HG02623 (cell line): Measurements from ENCODE around the gene KCNJ3.

ENCODE experiments used
- ATAC-seq: cut with Tn5 transposase; IDR thresholded peaks from one replicate; pipeline ENCODE4 v1.9.1; 2021; ENCODE audit warnings: moderate library complexity; ENCODE audit not compliant: unreplicated experiment

Gene KCNJ3

GRCh38 chr2:154706660-154707059, 8.2 kb downstream of the KCNJ3 start:
- no peak for ATAC-seq

DNA sequence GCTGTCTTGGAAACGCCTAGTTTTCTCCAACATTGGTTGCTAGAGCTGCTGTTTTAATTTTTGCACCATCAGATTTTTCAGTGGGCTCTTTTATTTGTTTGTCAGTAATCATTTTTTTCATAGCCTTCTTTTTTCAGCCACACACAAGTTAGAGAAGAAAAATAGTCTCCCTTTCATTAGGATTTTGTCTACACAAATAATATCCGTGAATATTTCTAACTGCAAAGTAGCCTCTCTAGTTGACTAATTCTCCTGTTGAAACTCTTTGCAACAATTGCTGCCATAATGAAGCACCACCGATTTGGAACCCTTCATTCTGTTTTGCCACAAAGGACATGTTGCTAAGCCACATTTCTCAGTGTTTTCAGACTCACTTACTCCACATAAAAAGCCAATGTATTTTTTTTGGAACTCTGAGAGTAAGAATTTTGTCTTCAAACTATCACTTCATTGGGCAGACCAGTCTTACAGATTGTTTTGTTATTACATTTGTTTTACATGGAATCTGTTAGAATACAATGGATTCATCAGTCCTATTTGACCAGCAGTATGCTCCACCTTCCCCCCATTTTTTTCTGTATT, 9.6 kb downstream of the KCNJ3 start:
- ATAC-seq: no peak

DNA sequence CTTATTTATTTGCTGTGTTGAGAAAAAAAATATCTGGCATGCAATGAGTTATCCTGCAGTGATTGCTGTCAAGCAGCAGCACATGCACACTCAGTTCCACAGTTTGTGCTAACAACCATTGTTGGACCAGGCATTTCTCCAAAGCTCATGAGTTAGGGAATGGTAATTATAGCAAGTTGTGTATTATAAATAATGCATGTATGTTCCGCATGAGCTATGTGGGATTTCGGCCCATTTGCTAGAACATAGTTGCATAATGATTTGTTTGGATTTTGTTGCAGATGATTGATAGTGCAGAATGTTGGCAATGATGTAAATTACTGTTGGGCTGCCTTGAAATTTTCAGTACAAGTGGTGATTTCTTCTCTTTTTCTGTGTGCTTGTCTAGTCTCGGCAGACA, 10.7 kb downstream of the KCNJ3 start:
- no peak for ATAC-seq

- no peak for ATAC-seq
Observed at GRCh38 chr2:154710078-154710477, 11.6 kb downstream of the KCNJ3 start.

GRCh38 chr2:154710685-154711084, 12.2 kb downstream of the KCNJ3 start:
- ATAC-seq: no peak

DNA sequence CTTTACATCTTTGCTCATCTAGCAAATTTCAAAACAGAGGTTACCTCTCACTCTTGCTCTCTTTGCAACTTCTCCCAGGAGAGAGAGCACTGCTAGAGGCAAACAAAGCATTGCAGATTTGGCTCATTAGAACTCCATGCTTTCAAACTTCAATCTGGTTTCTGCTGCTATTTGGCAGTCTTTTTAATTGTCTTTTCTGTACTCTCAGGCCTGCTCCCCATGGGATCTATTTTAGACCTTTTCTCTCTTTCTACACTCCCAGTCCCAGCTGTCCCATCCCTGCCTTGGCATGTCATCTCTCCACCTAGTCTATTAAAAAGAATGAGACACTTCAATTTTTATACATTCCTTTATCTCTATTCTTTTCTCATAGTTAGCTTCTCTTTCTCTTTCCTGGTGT, 15.2 kb downstream of the KCNJ3 start:
- no peak for ATAC-seq

GRCh38 chr2:154720651-154721050, 22.2 kb downstream of the KCNJ3 start:
- no peak for ATAC-seq

- no peak for ATAC-seq
Observed at GRCh38 chr2:154724194-154724797, 25.8 kb downstream of the KCNJ3 start.

DNA sequence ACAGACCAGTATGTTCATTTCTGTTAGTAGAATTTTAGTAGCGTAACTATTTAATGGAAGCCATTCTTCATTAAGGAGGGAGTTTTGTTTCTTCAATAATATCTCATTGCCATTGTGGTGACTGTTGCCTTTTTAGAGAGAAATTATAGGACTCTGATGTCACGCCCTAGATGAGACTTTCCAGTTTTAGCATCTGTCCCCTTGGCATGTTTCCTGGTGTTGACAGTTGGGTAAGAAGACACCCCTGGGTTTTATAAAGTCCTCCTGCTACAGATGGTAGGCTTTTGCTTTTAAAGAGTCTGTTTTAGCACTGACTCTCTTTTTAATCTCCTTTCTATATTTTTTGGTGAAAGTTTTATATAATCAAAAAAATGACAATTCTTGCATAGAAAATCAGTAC, 41.9 kb downstream of the KCNJ3 start:
- no peak for ATAC-seq

DNA sequence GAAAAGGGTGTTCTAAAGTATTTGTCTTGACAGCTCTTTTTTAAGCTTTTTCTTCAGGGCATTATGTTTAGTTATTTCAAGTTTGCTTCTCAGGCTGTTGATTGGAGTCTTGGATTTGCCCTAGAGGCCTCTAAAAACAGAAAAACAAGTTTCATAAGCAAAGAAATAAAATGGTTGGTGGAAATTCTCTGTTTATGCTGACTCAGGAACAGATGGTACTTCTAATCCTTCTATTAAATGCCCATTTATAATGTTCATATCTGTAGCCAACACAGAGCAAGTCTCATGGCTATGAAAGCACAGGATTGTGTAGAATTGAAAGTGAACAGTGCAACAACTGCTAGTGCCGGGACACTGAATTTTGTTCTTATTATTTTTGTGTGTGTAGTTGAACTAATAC, 60.4 kb downstream of the KCNJ3 start:
- no peak for ATAC-seq

DNA sequence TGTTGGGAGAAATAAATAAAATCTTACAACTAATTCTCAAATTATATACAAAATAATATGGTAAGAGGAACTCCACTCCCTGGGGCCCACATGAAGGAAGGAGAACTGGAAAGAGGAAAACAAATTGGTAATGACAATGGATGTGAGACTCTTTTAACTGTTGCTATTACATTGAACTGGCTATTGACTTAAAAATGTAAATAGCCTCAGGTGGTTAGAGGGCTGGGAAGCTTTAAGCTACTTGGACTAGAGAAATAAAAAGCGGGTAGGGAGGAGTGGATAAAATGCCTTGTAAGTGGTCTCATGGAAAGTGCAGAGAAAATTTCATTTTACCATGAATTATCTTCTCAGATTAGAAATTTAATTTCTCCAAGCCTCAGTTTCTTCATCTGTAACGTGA, 64.1 kb downstream of the KCNJ3 start:
- ATAC-seq: no peak

GRCh38 chr2:154771664-154772284, 73.3 kb downstream of the KCNJ3 start:
- ATAC-seq: no peak

GRCh38 chr2:154776825-154777224, 78.3 kb downstream of the KCNJ3 start:
- ATAC-seq: no peak

- no peak for ATAC-seq
Observed at GRCh38 chr2:154794406-154794805, 95.9 kb downstream of the KCNJ3 start.

GRCh38 chr2:154795651-154796050, 97.2 kb downstream of the KCNJ3 start:
- no peak for ATAC-seq

- no peak for ATAC-seq
Observed at GRCh38 chr2:154804451-154804850, 106.0 kb downstream of the KCNJ3 start.

GRCh38 chr2:154813636-154814035, 115.1 kb downstream of the KCNJ3 start:
- no peak for ATAC-seq

DNA sequence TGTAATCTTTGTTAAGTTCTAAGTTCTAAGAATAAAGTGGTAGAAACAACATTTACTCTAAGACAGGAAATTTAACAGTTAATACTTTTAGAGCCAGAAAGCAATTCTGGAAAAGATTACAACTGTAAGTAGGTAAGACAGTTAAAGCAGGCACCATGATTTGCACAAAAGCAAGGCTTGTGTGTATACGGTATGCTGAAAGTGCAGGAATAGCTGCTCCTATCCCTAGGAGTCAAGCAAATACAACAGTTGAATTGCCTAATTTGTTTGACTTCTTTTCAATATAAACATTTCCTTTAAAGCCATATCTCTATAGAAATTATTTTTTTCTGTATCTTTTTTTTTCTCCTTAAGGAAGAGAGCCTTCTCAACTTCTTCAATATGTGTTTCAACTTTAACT, 116.4 kb downstream of the KCNJ3 start:
- no peak for ATAC-seq

DNA sequence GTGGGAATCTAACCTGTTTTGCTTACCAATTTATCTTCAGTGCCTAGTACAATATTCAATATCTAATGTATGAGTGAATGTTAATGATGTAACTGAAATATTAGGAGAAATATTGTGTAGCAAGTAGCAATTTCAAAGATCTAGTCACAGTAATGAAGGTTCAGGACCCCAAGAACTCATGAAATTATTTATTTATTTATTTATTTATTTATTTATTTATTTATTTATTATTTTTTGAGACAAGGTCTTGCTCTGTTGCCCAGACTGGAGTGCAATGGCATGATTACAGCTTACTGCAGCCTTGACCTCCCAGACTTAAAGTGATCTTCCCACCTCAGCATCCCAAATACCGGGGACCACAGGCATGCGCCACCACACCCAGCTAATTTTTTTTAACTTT, 126.9 kb downstream of the KCNJ3 start:
- ATAC-seq: no peak

- ATAC-seq: no peak
Observed at GRCh38 chr2:154826827-154827226, 128.3 kb downstream of the KCNJ3 start.

DNA sequence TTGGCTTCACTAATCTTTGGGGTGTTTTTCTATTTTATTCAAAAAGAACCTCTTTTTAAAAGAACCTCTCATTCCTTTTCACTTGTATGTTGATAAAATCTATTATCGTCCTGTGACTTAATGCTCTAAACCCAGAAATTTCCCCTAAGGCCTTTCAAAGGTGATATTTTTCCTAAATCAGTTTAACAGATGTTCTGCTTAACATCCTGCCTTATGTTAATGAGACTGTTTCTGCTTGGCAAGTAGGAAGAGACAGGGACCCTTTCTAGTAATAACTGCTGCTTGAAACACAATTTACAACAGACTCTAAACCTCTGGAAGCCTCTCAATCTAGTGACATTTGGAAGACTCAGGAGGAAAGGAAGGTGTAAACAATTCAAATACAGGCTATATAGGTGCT, 128.8 kb downstream of the KCNJ3 start:
- ATAC-seq: no peak

- ATAC-seq: no peak
Observed at GRCh38 chr2:154832711-154833110, 134.2 kb downstream of the KCNJ3 start.

GRCh38 chr2:154836632-154837031, 138.1 kb downstream of the KCNJ3 start:
- no peak for ATAC-seq
